ENCODE results near the gene RHOF.

The RHOF gene

GRCh38 chr12:121740847-121741246, 52.6 kb downstream of the RHOF start:
- no peak for DNase-seq

GRCh38 chr12:121738340-121738858, 55.1 kb downstream of the RHOF start:
- DNase-seq = no peak

- no peak for DNase-seq
Observed at GRCh38 chr12:121733849-121734248, 59.6 kb downstream of the RHOF start.

GRCh38 chr12:121731473-121731872, 62.0 kb downstream of the RHOF start:
- DNase-seq = no peak

GRCh38 chr12:121729021-121729420, 64.5 kb downstream of the RHOF start:
- no peak for DNase-seq

Data from NCI-H1105 treated with DMSO at 0.1 percent for 48 hours (cell line).